Measurements from ENCODE around the gene CRYGS. TPM values are rescaled to one million over a fixed set of nuclear protein-coding genes. Genes with fewer than 3 reads are reported as not detected.

Gene CRYGS
- total RNA-seq, 6 experiments from 2014 or later: 0.86 to 2.6 (median 1.5) TPM

DNA sequence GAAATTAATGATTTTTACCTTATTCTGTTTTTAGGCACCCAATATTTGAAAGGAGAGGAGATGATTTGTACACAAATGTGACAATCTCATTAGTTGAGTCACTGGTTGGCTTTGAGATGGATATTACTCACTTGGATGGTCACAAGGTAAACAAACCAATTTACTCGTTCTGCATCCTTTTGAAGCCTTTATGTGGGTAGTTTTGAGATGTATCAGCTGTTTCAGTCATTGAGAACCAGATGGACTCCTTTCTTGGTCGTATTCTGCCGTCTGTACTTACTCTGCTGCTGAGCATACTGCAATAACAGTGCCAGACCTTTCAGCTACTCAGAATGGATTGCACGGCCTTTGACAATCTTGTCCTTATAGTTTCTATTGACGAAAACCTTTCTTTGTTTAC, 39.7 kb upstream of the CRYGS start:
- H3K4me3 ChIP-seq: no peak overlapping the region
- ATAC-seq (no peak), DNase-seq (no peak)
- H3K4me1 ChIP-seq: peaks cover 0 to under 1% (median 0%) of the 10 kb centered on the region in 4 donors
- H3K27ac ChIP-seq: no peak overlapping the region
- intact Hi-C loops (cut with DNase I): no loop called here
- H3K9me3 ChIP-seq: no peaks in the 10 kb centered on the region
- H3K36me3 ChIP-seq: peaks cover 7 to 71% (median 33%) of the 10 kb centered on the region in 4 donors
- 74% methylated on average over 5 of the region's 5 CpGs for WGBS (ENCODE audit: insufficient coverage, low coverage, low lambda C conversion rate, missing lambda C conversion rate)
- no peaks in the 10 kb centered on the region for H3K27me3 ChIP-seq
- TF ChIP-seq, protein P1, sequence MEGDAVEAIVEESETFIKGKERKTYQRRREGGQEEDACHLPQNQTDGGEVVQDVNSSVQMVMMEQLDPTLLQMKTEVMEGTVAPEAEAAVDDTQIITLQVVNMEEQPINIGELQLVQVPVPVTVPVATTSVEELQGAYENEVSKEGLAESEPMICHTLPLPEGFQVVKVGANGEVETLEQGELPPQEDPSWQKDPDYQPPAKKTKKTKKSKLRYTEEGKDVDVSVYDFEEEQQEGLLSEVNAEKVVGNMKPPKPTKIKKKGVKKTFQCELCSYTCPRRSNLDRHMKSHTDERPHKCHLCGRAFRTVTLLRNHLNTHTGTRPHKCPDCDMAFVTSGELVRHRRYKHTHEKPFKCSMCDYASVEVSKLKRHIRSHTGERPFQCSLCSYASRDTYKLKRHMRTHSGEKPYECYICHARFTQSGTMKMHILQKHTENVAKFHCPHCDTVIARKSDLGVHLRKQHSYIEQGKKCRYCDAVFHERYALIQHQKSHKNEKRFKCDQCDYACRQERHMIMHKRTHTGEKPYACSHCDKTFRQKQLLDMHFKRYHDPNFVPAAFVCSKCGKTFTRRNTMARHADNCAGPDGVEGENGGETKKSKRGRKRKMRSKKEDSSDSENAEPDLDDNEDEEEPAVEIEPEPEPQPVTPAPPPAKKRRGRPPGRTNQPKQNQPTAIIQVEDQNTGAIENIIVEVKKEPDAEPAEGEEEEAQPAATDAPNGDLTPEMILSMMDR (IDR thresholded peaks at IDR 0.05): no peak
- TF ChIP-seq POLR2A (IDR thresholded peaks at IDR 0.05): no peak

DNA sequence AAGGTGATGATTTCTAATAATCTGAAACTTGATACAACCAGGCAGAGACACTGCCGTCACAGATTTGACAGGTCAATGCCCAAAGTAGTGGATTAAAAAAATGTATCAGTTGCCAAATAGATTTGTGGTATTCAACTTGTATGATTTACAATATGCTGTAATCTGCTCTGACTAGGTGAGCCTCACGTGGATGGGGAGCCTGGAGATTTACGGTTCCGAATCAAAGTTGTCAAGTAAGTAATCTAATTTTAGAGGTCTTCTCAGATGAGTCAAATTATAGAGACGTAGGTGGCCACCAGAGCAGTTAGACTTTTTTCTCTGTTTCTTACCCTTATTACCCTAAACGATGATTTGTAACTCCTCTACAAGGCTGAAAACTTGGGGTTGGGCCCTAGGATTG, 38.4 kb upstream of the CRYGS start:
- H3K4me1 ChIP-seq: no peaks in the 10 kb centered on the region
- no peak for TF ChIP-seq POLR2A (IDR thresholded peaks at IDR 0.05)
- TF ChIP-seq, protein P1 (IDR thresholded peaks at IDR 0.05): no peak
- no peaks in the 10 kb centered on the region for H3K9me3 ChIP-seq
- intact Hi-C loops (cut with DNase I): no loop called here
- no peak overlapping the region for H3K4me3 ChIP-seq
- no peaks in the 10 kb centered on the region for H3K27me3 ChIP-seq
- DNase-seq (no peak), ATAC-seq (no peak)
- 89% methylated on average over 6 of the region's 6 CpGs for WGBS (ENCODE audit: insufficient coverage, low coverage, low lambda C conversion rate, missing lambda C conversion rate)
- H3K27ac ChIP-seq: no peak overlapping the region
- H3K36me3 ChIP-seq: peaks cover 7 to 84% (median 39%) of the 10 kb centered on the region in 4 donors

DNA sequence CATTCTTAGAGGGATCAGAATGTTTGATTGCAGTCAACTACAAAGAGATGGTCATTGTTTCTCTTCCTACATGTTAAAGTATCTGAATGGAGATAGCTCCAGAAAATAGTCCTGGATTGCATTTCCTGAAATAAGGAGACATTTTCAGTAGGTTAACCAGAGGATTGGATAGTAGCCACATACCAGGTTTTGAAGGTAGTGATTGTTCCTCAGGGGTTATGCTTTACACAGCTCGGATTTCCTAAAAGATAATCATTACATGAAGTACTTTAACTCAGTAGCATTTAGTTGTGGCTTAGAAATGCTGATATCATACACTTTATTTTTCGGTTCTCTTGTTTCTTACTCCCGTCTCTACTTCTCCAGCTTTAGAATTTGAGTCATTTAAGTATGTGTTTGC, 36.6 kb upstream of the CRYGS start:
- DNase-seq (no peak), ATAC-seq (no peak)
- intact Hi-C loops (cut with DNase I): no loop called here
- H3K4me1 ChIP-seq: no peaks in the 10 kb centered on the region
- 84% methylated on average over 3 of the region's 3 CpGs for WGBS (ENCODE audit: insufficient coverage, low coverage, low lambda C conversion rate, missing lambda C conversion rate)
- H3K36me3 ChIP-seq: peaks cover 12 to 97% (median 48%) of the 10 kb centered on the region in 4 donors
- H3K9me3 ChIP-seq: no peaks in the 10 kb centered on the region
- H3K4me3 ChIP-seq: no peak overlapping the region
- TF ChIP-seq, protein P1 (IDR thresholded peaks at IDR 0.05): no peak
- TF ChIP-seq POLR2A (IDR thresholded peaks at IDR 0.05): no peak
- no peaks in the 10 kb centered on the region for H3K27me3 ChIP-seq
- H3K27ac ChIP-seq: no peak overlapping the region

DNA sequence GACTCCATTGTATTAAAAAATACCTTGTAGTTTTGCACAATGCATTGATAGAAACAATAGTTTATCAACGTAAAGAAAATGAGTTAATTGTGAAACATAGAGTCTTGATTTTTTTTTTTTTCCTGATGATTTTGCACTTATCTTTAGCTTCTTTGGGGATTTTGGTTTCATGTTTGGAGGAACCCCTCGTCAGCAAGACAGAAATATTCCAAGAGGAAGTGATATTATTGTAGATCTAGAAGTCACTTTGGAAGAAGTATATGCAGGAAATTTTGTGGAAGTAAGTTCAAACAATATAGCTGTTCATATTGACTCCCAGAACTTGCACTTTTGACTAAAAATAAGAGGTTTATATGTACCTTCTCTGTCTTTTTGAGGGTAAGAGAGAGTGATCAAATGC, 33.3 kb upstream of the CRYGS start:
- Histone ChIP-seq H3K4me1 (peaks cover 0 to 3% (median 0%) of the 10 kb centered on the region in 4 donors), H3K27ac (no peak overlapping the region), H3K27me3 (no peaks in the 10 kb centered on the region), H3K9me3 (no peaks in the 10 kb centered on the region), H3K4me3 (no peak overlapping the region), H3K36me3 (peaks cover 8 to 81% (median 41%) of the 10 kb centered on the region in 4 donors)
- DNase-seq (no peak), ATAC-seq (no peak)
- intact Hi-C loops (cut with DNase I): no loop called here
- TF ChIP-seq, protein P1 (IDR thresholded peaks at IDR 0.05): no peak
- TF ChIP-seq POLR2A (IDR thresholded peaks at IDR 0.05): no peak
- 51% methylated on average over 2 of the region's 2 CpGs for WGBS (ENCODE audit: insufficient coverage, low coverage, low lambda C conversion rate, missing lambda C conversion rate)

DNA sequence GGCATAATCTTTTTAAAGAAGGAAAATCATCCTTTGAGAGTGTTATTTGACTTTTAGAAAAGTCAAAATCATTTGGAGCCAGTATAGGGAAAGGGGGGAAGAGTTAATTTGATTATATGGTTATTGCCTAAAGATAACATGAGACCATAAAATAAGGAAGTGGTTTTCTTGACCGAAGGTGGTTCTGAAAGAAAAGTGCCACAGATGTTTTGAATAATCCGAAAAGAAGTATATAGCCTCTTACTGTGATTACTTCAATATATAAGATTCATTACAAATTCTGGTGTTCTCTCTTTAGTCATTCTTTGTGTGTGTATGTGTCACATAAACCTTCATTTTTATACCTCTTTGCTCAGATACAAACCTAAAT, 27.4 kb upstream of the CRYGS start:
- H3K4me1 ChIP-seq: peaks cover 0 to 29% (median 11%) of the 10 kb centered on the region in 4 donors
- no peak for ATAC-seq
- H3K4me3 ChIP-seq: peak overlapping the region; percentile 63 to 93 (median 92)

More for the DNA sequence above, 27.4 kb upstream of the CRYGS start:
- Histone ChIP-seq H3K9me3 (no peaks in the 10 kb centered on the region), H3K36me3 (peaks cover 0 to 27% (median 15%) of the 10 kb centered on the region in 4 donors), H3K27me3 (no peaks in the 10 kb centered on the region), H3K27ac (peak overlapping the region in 1 of 3 donors; percentile 89)
- DNase-seq: no peak
- intact Hi-C loops (cut with DNase I): no loop called here
- TF ChIP-seq, protein P1 (IDR thresholded peaks at IDR 0.05): no peak
- TF ChIP-seq POLR2A (IDR thresholded peaks at IDR 0.05): no peak
- 50% methylated on average over 2 of the region's 2 CpGs for WGBS (ENCODE audit: insufficient coverage, low coverage, low lambda C conversion rate, missing lambda C conversion rate)
